WTC11 (cell line): ENCODE data around the gene NEO1. TPM values are rescaled to one million over a fixed set of nuclear protein-coding genes. Genes with fewer than 3 reads are reported as not detected.

ENCODE experiments used
- ATAC-seq: fragments of 200-7000 bp; cut with Tn5 transposase; 2 replicates; pipeline ENCODE4 v1.10.0; 2021; ENCODE audit warnings: mild to moderate bottlenecking, moderate library complexity
- CTCF ChIA-PET: fragments of 300-600 bp; sonication (Branson Sonifier 250); formaldehyde crosslinking; loops from one replicate; lab custom pipeline; 2021; ENCODE audit warnings: antibody characterized with exemption; lab: Charles Lee
- POLR2A ChIA-PET: fragments of 350-600 bp; sonication (Branson Sonifier 250); formaldehyde crosslinking; loops from one replicate; lab custom pipeline; 2021; ENCODE audit warnings: antibody characterized with exemption; lab: Charles Lee
- DNase-seq: peaks from one replicate; pipeline ENCODE4 v3.0.0; 2021; ENCODE audit warnings: low spot score
- H3K27ac Mint-ChIP-seq: 2 replicates; pipeline ENCODE4 v1.8.0; 2021; ENCODE audit warnings: mixed read lengths
- H3K27me3 Mint-ChIP-seq: 2 replicates; pipeline ENCODE4 v1.8.0; 2021; ENCODE audit warnings: low read depth, mild to moderate bottlenecking, moderate library complexity, mixed read lengths
- H3K36me3 Mint-ChIP-seq: 2 replicates; pipeline ENCODE4 v1.8.0; 2021; ENCODE audit warnings: mixed read lengths
- H3K4me1 Mint-ChIP-seq: 2 replicates; pipeline ENCODE4 v1.8.0; 2022; ENCODE audit warnings: mixed read lengths
- H3K4me3 Mint-ChIP-seq: 2 replicates; pipeline ENCODE4 v1.8.0; 2021; ENCODE audit warnings: mild to moderate bottlenecking, moderate library complexity, mixed read lengths
- H3K9me3 Mint-ChIP-seq: 2 replicates; pipeline ENCODE4 v1.8.0; 2021; ENCODE audit warnings: mixed read lengths
- GABPB1 ChIP-seq: sonication (generic); formaldehyde crosslinking; IDR thresholded peaks from 2 replicates; pipeline ENCODE4 v1.8.1; 2023; ENCODE audit warnings: mild to moderate bottlenecking, missing genetic modification reagents
- GTF2I ChIP-seq: fragments of 250-450 bp; sonication (Bioruptor Pico); conservative IDR thresholded peaks from 2 replicates; pipeline ENCODE4 v1.4.0; 2021; ENCODE audit warnings: mild to moderate bottlenecking
- MYBL2 ChIP-seq: sonication (generic); formaldehyde crosslinking; IDR thresholded peaks from 2 replicates; pipeline ENCODE4 v1.8.1; 2023; ENCODE audit warnings: mild to moderate bottlenecking, moderate library complexity, missing genetic modification reagents
- NR2C2 ChIP-seq: sonication (generic); formaldehyde crosslinking; IDR thresholded peaks from 2 replicates; pipeline ENCODE4 v1.8.0; 2022; ENCODE audit warnings: mild to moderate bottlenecking, missing genetic modification reagents
- PRRX2 ChIP-seq: fragments of 250-450 bp; sonication (Bioruptor Pico); IDR thresholded peaks from 2 replicates; pipeline ENCODE4 v1.8.0; 2021; ENCODE audit warnings: mild to moderate bottlenecking
- RORB ChIP-seq: fragments of 250-450 bp; sonication (Bioruptor Pico); IDR thresholded peaks from 2 replicates; pipeline ENCODE4 v1.9.0; 2021; ENCODE audit warnings: mild to moderate bottlenecking
- SMAD4 ChIP-seq: sonication (generic); formaldehyde crosslinking; IDR thresholded peaks from 2 replicates; pipeline ENCODE4 v1.8.0; 2022; ENCODE audit warnings: mild to moderate bottlenecking, missing genetic modification reagents
- SOX15 ChIP-seq: fragments of 250-450 bp; sonication (Bioruptor Pico); IDR thresholded peaks from 2 replicates; pipeline ENCODE4 v1.9.0; 2021; ENCODE audit warnings: mild to moderate bottlenecking
- ZBTB21 ChIP-seq: sonication (generic); formaldehyde crosslinking; IDR thresholded peaks from 2 replicates; pipeline ENCODE4 v1.8.1; 2023; ENCODE audit warnings: mild to moderate bottlenecking, missing genetic modification reagents, borderline replicate concordance
- ZNF263 ChIP-seq: sonication (generic); formaldehyde crosslinking; IDR thresholded peaks from 2 replicates; pipeline ENCODE4 v1.8.1; 2022; ENCODE audit warnings: low read depth, mild to moderate bottlenecking, moderate library complexity, missing genetic modification reagents
- ZNF416 ChIP-seq: fragments of 250-450 bp; sonication (Bioruptor Pico); IDR thresholded peaks from 2 replicates; pipeline ENCODE4 v1.9.0; 2021; ENCODE audit warnings: mild to moderate bottlenecking, inconsistent platforms
- total RNA-seq: library from RNA; stranded (reverse); gene quantifications from 3 replicates; pipeline ENCODE4 v1.2.3, GENCODE V29; 2021
- TF ChIP-seq, protein P1 (sequence below): fragments of 200-600 bp; IDR thresholded peaks from 2 replicates; pipeline ENCODE4 v1.8.0; 2022; ENCODE audit warnings: antibody characterized with exemption
- TF ChIP-seq, protein P2 (sequence below): sonication (generic); formaldehyde crosslinking; IDR thresholded peaks from 2 replicates; pipeline ENCODE4 v1.8.1; 2023; ENCODE audit warnings: mild to moderate bottlenecking, moderate library complexity, missing genetic modification reagents
- TF ChIP-seq, protein P3 (sequence below): sonication (generic); formaldehyde crosslinking; IDR thresholded peaks from 2 replicates; pipeline ENCODE4 v1.8.0; 2022; ENCODE audit warnings: mild to moderate bottlenecking, missing genetic modification reagents
- TF ChIP-seq, protein P4 (sequence below): sonication (generic); formaldehyde crosslinking; IDR thresholded peaks from 2 replicates; pipeline ENCODE4 v1.8.1; 2022; ENCODE audit warnings: missing genetic modification reagents, borderline replicate concordance
- TF ChIP-seq, protein P5 (sequence below): sonication (generic); formaldehyde crosslinking; IDR thresholded peaks from 2 replicates; pipeline ENCODE4 v1.8.1; 2022; ENCODE audit warnings: mild to moderate bottlenecking, missing genetic modification reagents, moderate library complexity, borderline replicate concordance
- TF ChIP-seq, protein P6 (sequence below): fragments of 250-450 bp; sonication (Bioruptor Pico); IDR thresholded peaks from 2 replicates; pipeline ENCODE4 v1.9.0; 2021; ENCODE audit warnings: mild to moderate bottlenecking

NEO1 gene
- total RNA-seq, 1 experiment from 2014 or later: 37.1 TPM

DNA sequence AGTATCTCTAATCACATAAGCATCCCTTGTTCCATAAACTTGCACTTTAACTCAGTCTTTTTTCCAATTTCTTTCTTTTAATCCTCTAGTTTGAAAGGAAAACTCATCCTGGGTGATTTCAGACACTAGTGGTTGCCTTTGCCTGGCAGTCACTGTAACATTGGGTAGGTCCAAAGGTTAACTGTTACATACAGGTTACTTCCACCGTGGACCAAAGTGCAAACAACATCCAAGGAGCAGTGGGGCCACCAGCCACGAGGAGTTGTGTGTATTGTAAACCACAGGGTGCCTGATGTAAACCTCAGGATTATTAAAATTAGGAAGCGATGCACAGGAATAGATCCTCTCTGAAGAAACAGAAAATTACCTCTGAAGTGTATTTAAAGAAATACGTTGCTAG, 241.5 kb downstream of the NEO1 start:
- ATAC-seq: no peak
- no peaks in the 10 kb centered on the region for H3K9me3 Mint-ChIP-seq
- no peaks in the 10 kb centered on the region for H3K27me3 Mint-ChIP-seq
- no peak for TF ChIP-seq MYBL2 (CRISPR knock-in tag)
- TF ChIP-seq PRRX2 (CRISPR knock-in tag): no peak
- TF ChIP-seq GABPB1 (CRISPR knock-in tag): peak; percentile 62
- H3K4me3 Mint-ChIP-seq: no peak overlapping the region
- CTCF ChIA-PET: no interaction called here
- POLR2A ChIA-PET: no interaction called here
- no peak overlapping the region for H3K27ac Mint-ChIP-seq
- H3K4me1 Mint-ChIP-seq: no peaks in the 10 kb centered on the region
- H3K36me3 Mint-ChIP-seq: peaks cover 19% of the 10 kb centered on the region
- no peak for DNase-seq

DNA sequence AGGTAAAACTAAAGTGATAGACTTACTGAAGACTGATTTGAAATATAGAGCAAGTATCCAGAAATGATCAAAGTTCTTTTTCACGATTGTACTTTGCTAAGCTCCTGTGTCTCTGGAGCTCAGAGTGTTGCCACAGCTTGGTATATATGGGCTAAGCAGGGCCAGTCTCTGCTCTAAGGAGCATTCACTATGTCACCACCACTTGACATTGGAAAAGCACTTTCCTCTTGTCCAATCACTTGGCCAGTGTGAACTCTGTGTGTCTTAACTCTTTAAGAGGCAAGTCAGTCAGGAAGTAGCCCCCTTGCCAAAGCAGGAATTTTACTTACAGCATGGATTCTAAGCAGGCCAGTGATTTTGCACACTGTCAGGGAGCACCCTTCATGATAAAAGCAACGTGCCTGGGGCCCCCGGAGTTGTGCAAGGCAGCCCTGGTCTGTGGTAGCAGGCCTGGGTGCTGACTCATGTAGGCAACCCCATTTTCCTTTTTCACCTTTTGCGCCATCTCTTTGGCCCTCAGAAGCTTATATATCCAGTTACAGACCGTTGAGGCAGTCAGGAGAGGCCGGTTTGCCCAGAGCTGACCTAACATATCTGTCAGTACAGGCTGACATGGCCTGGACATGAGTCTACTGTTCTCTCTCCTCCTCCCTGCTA, 243.5 kb downstream of the NEO1 start:
- CTCF ChIA-PET: interaction anchor here (0.5 to 1.1 kb wide), 3 partner anchors 10 to 552 kb away, joined by 3 read pairs; no protein-coding TSS in a partner anchor

More for the DNA sequence above, 243.5 kb downstream of the NEO1 start:
- H3K4me1 Mint-ChIP-seq: no peaks in the 10 kb centered on the region
- H3K27ac Mint-ChIP-seq: 0 out of 2 replicates have a peak overlapping the region, but pooled peaks have one; percentile 62
- H3K27me3 Mint-ChIP-seq: no peaks in the 10 kb centered on the region
- peaks cover 16% of the 10 kb centered on the region for H3K36me3 Mint-ChIP-seq
- POLR2A ChIA-PET: no interaction called here
- DNase-seq (no peak), ATAC-seq (no peak)
- no peak for TF ChIP-seq GTF2I (CRISPR knock-in tag)
- TF ChIP-seq NR2C2: no peak
- TF ChIP-seq, protein P1, sequence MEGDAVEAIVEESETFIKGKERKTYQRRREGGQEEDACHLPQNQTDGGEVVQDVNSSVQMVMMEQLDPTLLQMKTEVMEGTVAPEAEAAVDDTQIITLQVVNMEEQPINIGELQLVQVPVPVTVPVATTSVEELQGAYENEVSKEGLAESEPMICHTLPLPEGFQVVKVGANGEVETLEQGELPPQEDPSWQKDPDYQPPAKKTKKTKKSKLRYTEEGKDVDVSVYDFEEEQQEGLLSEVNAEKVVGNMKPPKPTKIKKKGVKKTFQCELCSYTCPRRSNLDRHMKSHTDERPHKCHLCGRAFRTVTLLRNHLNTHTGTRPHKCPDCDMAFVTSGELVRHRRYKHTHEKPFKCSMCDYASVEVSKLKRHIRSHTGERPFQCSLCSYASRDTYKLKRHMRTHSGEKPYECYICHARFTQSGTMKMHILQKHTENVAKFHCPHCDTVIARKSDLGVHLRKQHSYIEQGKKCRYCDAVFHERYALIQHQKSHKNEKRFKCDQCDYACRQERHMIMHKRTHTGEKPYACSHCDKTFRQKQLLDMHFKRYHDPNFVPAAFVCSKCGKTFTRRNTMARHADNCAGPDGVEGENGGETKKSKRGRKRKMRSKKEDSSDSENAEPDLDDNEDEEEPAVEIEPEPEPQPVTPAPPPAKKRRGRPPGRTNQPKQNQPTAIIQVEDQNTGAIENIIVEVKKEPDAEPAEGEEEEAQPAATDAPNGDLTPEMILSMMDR: no peak
- TF ChIP-seq ZBTB21: no peak
- no peak for TF ChIP-seq ZNF263 (CRISPR knock-in tag)
- TF ChIP-seq, protein P2, sequence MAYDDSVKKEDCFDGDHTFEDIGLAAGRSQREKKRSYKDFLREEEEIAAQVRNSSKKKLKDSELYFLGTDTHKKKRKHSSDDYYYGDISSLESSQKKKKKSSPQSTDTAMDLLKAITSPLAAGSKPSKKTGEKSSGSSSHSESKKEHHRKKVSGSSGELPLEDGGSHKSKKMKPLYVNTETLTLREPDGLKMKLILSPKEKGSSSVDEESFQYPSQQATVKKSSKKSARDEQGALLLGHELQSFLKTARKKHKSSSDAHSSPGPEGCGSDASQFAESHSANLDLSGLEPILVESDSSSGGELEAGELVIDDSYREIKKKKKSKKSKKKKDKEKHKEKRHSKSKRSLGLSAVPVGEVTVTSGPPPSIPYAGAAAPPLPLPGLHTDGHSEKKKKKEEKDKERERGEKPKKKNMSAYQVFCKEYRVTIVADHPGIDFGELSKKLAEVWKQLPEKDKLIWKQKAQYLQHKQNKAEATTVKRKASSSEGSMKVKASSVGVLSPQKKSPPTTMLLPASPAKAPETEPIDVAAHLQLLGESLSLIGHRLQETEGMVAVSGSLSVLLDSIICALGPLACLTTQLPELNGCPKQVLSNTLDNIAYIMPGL (CRISPR knock-in tag): no peak
- TF ChIP-seq MYBL2 (CRISPR knock-in tag): no peak
- no peak for TF ChIP-seq SMAD4
- TF ChIP-seq RORB (CRISPR knock-in tag): no peak
- TF ChIP-seq, protein P3, sequence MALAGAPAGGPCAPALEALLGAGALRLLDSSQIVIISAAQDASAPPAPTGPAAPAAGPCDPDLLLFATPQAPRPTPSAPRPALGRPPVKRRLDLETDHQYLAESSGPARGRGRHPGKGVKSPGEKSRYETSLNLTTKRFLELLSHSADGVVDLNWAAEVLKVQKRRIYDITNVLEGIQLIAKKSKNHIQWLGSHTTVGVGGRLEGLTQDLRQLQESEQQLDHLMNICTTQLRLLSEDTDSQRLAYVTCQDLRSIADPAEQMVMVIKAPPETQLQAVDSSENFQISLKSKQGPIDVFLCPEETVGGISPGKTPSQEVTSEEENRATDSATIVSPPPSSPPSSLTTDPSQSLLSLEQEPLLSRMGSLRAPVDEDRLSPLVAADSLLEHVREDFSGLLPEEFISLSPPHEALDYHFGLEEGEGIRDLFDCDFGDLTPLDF (CRISPR knock-in tag): no peak
- TF ChIP-seq SOX15 (CRISPR knock-in tag): no peak
- no peak for TF ChIP-seq PRRX2 (CRISPR knock-in tag)
- TF ChIP-seq, protein P4, sequence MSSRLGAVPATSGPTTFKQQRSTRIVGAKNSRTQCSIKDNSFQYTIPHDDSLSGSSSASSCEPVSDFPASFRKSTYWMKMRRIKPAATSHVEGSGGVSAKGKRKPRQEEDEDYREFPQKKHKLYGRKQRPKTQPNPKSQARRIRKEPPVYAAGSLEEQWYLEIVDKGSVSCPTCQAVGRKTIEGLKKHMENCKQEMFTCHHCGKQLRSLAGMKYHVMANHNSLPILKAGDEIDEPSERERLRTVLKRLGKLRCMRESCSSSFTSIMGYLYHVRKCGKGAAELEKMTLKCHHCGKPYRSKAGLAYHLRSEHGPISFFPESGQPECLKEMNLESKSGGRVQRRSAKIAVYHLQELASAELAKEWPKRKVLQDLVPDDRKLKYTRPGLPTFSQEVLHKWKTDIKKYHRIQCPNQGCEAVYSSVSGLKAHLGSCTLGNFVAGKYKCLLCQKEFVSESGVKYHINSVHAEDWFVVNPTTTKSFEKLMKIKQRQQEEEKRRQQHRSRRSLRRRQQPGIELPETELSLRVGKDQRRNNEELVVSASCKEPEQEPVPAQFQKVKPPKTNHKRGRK (CRISPR knock-in tag): no peak
- TF ChIP-seq, protein P5, sequence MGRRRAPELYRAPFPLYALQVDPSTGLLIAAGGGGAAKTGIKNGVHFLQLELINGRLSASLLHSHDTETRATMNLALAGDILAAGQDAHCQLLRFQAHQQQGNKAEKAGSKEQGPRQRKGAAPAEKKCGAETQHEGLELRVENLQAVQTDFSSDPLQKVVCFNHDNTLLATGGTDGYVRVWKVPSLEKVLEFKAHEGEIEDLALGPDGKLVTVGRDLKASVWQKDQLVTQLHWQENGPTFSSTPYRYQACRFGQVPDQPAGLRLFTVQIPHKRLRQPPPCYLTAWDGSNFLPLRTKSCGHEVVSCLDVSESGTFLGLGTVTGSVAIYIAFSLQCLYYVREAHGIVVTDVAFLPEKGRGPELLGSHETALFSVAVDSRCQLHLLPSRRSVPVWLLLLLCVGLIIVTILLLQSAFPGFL (CRISPR knock-in tag): no peak
- TF ChIP-seq ZNF416 (CRISPR knock-in tag): no peak
- TF ChIP-seq, protein P6, sequence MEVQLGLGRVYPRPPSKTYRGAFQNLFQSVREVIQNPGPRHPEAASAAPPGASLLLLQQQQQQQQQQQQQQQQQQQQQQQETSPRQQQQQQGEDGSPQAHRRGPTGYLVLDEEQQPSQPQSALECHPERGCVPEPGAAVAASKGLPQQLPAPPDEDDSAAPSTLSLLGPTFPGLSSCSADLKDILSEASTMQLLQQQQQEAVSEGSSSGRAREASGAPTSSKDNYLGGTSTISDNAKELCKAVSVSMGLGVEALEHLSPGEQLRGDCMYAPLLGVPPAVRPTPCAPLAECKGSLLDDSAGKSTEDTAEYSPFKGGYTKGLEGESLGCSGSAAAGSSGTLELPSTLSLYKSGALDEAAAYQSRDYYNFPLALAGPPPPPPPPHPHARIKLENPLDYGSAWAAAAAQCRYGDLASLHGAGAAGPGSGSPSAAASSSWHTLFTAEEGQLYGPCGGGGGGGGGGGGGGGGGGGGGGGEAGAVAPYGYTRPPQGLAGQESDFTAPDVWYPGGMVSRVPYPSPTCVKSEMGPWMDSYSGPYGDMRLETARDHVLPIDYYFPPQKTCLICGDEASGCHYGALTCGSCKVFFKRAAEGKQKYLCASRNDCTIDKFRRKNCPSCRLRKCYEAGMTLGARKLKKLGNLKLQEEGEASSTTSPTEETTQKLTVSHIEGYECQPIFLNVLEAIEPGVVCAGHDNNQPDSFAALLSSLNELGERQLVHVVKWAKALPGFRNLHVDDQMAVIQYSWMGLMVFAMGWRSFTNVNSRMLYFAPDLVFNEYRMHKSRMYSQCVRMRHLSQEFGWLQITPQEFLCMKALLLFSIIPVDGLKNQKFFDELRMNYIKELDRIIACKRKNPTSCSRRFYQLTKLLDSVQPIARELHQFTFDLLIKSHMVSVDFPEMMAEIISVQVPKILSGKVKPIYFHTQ (CRISPR knock-in tag): no peak
- H3K4me3 Mint-ChIP-seq: no peak overlapping the region
- H3K9me3 Mint-ChIP-seq: no peaks in the 10 kb centered on the region
